HG03442 (cell line): Measurements from ENCODE around the gene LIN9.

ENCODE experiments used
- ATAC-seq: cut with Tn5 transposase; IDR thresholded peaks from one replicate; pipeline ENCODE4 v1.9.1; 2021; ENCODE audit warnings: mild to moderate bottlenecking, moderate library complexity; ENCODE audit not compliant: unreplicated experiment

The LIN9 gene

GRCh38 chr1:226181996-226182714, 126.8 kb downstream of the LIN9 start:
- ATAC-seq = no peak
